ENCODE data around the gene MYPOP. TPM values are rescaled to one million over a fixed set of nuclear protein-coding genes. Genes with fewer than 3 reads are reported as not detected.

Gene MYPOP
- total RNA-seq, 1 donor from 2014 or later = 1.3 TPM

DNA sequence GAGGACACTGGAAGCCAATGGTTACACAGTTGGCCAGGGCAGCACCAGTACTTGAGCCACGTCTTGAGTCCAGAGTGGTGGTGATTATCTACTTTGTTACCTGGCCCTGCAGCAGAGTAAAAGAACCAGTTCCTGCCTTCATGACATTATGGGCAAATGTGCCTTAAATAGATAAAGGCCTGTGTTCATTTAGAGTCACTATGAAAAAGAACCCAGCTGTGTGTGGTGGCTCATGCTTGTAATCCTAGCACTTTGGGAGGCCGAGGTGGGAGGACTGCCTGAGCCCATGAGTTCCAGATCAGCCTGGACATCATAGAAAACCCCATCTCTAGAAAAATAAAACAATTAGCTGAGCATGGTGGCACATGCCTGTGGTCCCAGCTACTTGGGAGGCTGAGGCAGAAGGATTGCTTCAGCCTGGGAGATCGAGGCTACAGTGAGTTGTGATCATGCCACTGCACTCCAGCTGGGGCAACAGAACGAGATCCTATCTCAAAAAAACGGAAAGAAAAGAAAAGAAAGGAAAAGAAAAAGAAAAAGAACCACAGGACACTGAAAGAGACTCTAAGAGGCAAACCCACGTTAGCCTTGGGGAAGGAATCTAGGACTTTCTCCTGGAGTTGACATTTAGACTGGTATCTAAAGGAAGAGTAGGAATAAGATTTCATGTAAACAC lies 13.1 kb downstream of the MYPOP start:
- H3K4me3 ChIP-seq (ENCODE audit: low read depth, low read length) = no peak overlapping the region
- TF ChIP-seq, protein P1, sequence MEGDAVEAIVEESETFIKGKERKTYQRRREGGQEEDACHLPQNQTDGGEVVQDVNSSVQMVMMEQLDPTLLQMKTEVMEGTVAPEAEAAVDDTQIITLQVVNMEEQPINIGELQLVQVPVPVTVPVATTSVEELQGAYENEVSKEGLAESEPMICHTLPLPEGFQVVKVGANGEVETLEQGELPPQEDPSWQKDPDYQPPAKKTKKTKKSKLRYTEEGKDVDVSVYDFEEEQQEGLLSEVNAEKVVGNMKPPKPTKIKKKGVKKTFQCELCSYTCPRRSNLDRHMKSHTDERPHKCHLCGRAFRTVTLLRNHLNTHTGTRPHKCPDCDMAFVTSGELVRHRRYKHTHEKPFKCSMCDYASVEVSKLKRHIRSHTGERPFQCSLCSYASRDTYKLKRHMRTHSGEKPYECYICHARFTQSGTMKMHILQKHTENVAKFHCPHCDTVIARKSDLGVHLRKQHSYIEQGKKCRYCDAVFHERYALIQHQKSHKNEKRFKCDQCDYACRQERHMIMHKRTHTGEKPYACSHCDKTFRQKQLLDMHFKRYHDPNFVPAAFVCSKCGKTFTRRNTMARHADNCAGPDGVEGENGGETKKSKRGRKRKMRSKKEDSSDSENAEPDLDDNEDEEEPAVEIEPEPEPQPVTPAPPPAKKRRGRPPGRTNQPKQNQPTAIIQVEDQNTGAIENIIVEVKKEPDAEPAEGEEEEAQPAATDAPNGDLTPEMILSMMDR (conservative IDR thresholded peaks at IDR 0.05; ENCODE audit: low read depth, low read length) = no peak
- no peak for DNase-seq (ENCODE audit: low read depth)

DNA sequence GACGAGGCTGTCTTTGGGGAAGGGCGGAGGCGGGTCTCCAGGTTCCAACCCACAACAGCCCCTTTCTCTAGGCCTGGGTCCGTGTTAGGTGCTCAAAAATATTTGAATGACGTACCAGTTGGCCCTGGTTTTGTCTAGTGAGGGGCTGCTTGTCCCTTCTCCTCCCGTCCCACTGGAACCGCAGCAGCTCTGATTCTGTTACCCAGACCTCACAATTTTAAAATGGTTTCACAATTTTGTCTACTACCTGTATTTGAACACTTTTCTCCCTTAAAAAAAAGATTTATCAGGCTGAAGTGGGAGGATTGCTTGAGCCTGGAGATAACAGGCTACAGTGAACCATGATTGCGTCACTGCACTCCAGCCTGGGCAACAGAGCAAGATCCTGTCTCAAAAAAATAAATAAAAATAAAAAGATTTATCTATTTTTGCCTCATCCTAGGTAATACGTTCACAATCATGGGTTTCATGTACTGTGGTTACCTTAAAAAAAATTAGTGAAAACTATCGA lies 15.2 kb downstream of the MYPOP start:
- H3K4me3 ChIP-seq (ENCODE audit: low read depth, low read length) = peak overlapping the region; percentile 70
- TF ChIP-seq, protein P1 (conservative IDR thresholded peaks at IDR 0.05; ENCODE audit: low read depth, low read length) = no peak
- no peak for DNase-seq (ENCODE audit: low read depth)

DNA sequence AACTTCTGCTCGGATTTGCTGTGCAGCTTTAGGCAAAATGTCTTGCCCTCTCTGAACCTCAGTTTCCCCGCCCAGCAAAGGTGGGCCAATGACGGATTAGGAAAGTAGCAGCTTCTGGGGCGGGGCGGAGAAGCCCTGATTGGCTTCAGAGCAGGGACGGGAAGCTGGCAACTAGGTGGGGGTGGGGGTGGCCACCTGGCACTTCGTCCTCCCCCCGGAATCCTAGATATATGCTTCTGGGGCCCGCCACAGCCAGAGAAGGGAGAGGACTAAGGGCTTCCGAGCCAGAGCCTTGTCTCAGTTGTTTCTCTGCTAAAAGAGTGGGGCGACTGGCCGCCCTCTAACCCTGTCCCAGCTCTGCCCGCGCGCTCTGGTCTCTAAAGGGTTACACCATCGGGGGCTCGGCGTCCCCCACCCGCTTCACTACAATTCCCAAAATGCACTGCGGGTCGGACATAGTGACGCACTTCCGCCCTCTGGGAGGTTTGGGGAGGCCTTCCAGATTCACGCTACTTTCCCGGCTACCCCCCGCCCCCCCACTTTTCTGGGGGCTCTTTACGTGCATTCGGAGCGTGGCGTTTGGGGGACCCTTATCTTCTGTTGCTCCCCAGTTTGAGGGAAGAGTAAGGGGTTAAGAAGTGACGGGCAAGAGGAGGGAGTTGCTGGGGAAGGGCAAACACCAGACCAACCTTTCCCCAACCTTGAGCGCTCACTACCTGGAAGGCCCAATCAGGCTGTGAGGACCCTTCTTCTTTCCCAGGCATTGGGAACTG lies 15.8 kb downstream of the MYPOP start:
- H3K4me3 ChIP-seq (ENCODE audit: low read depth, low read length) = peak overlapping the region; percentile 70
- TF ChIP-seq, protein P1 (conservative IDR thresholded peaks at IDR 0.05; ENCODE audit: low read depth, low read length) = no peak
- DNase-seq (ENCODE audit: low read depth) = peak; percentile 83

DNA sequence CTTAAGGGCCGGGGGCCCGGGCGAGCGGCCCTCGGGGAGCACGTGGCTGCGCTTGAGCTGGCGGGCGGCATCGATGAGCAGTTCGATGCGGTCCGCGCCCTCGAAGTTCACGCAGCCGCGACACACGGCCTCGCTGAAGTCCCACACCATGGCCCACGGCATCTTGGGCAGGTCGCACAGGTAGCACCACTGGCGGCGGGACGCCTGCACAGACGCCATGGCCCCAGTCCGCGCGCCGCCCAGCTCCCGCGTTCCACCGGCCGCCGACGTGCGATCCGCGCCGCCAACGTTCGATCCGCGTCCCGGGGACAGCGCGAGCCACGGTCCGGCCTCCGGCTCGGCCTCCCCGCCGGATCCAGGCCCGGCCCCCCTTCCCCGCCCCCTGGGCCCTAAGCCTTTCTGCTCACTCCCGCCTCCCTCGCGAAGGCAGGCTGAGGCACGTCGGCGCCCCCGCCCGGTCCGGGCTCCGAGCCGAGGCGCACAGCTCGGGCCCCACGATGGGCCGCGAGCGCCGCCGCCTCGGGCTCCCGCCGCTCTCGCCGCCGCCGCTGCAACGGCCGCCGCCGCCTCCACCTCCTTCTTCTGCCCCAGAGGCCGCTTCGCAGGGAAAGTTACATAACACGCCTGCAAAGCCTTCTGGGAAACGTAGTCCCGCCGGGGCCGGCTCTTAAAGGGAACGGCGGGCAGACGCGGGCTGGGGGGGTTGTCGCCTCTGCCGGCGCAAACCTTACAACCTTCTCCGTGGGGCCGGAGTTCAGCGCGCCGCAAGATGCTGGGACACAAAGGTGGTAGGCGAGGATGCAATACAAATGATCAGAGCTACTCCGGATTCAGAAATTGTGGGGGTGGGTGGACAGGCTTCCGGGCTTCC lies 16.6 kb downstream of the MYPOP start, which contains the start of gene IRF2BP1:
IRF2BP1 (minus strand) TSS at position 586 of the 871 bp plus-strand sequence; CDS start at position 219, 367 bp downstream.
- TF ChIP-seq, protein P1 (conservative IDR thresholded peaks at IDR 0.05; ENCODE audit: low read depth, low read length) = no peak
- DNase-seq (ENCODE audit: low read depth) = peak; percentile 61
- H3K4me3 ChIP-seq (ENCODE audit: low read depth, low read length) = peak within 1 kb of the TSS; percentile 70

DNA sequence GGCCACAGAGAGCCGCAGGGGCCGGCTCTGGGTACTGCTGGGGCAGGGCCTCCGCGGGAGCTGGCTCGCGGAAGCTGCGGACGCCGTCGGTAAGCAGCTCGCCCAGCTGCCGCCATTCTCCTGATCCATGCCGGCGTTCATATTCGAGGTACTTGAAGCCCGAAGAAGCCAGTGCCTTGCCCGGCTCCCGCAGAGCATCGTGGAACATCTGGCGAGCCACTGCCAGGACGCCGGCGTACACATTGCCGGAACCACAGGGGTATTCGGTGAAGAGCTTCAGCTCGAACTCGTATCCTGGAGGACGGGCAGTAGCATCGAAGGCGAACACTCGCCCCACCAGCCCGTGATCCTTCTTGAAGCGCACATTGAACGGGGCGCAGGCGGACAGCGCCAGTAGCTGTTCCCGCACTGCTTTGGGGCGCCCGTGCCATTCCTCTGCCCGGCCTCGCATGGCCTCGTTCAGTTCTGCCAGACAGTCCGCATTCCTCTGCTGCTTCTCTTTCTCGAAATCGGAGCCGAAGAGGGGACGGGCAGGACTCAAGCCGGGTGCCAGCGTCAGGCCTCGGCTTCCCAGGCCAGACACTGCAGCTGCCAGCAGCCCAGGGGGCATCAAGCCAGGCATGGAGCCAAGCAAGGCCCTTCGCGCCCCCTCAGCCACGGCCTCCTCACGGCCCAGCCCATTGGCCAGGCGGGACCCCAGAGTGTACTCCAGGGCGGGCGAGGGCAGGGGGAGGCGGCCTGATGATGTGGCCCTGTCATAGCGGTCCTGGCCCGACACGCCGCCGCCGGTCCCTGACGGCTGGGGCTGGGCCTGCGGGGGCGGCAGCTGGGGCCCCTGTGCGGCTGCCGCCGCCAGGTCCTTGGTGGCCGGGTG lies 17.5 kb downstream of the MYPOP start:
- H3K4me3 ChIP-seq (ENCODE audit: low read depth, low read length) = peak overlapping the region; percentile 70
- TF ChIP-seq, protein P1 (conservative IDR thresholded peaks at IDR 0.05; ENCODE audit: low read depth, low read length) = no peak
- no peak for DNase-seq (ENCODE audit: low read depth)
